Measurements from ENCODE around the gene C15orf62. TPM values are rescaled to one million over a fixed set of nuclear protein-coding genes. Genes with fewer than 3 reads are reported as not detected.

C15orf62 gene
- total RNA-seq (ENCODE audit: low replicate concordance) = under 0.01 TPM in 1 of 2 replicates, not detected in the other

GRCh38 chr15:40769274-40770146 lies at the start of gene C15orf62:
Gene C15orf62, plus strand, starts transcription at chr15:40769980. Its CDS starts 516 bp downstream, at chr15:40770496.

GRCh38 chr15:40754883-40755811 lies 14.6 kb upstream of the C15orf62 start, which contains the start of gene RMDN3:
Gene RMDN3, minus strand, starts transcription at chr15:40755254. Its CDS starts 471 bp downstream, at chr15:40754783.

GRCh38 chr15:40763801-40764628 lies 5.8 kb upstream of the C15orf62 start, which contains the start of gene GCHFR:
Gene GCHFR, plus strand, starts transcription at chr15:40764068. Its CDS starts 113 bp downstream, at chr15:40764181.

GRCh38 chr15:40807028-40807887 lies 37.5 kb downstream of the C15orf62 start, which contains the start of the genes DNAJC17 and ZFYVE19:
Gene DNAJC17, minus strand, starts transcription at chr15:40807473. Its CDS starts 27 bp downstream, at chr15:40807446.
Gene ZFYVE19, plus strand, starts transcription at chr15:40807089. Its CDS starts 501 bp downstream, at chr15:40807590.

Other genes starting within 250 kb of the C15orf62 start
- gene CCDC32, start 204.9 kb upstream of the C15orf62 start, total RNA-seq (ENCODE audit: low replicate concordance) = 10.2 and 20.2 TPM in 2 replicates
- 12.9 and 14.7 TPM in 2 replicates for gene RPUSD2, start 200.7 kb upstream of the C15orf62 start, total RNA-seq (ENCODE audit: low replicate concordance)
- 0.12 and 3.8 TPM in 2 replicates for gene KNL1, start 175.7 kb upstream of the C15orf62 start, total RNA-seq (ENCODE audit: low replicate concordance)
- gene RAD51, start 74.8 kb upstream of the C15orf62 start, total RNA-seq (ENCODE audit: low replicate concordance) = 0.70 and 3.2 TPM in 2 replicates
- 16.7 and 20.5 TPM in 2 replicates for gene RMDN3, start 14.7 kb upstream of the C15orf62 start, total RNA-seq (ENCODE audit: low replicate concordance)
- 1.5 and 2.5 TPM in 2 replicates for gene GCHFR, start 5.9 kb upstream of the C15orf62 start, total RNA-seq (ENCODE audit: low replicate concordance)
- 13.2 and 13.9 TPM in 2 replicates for gene ZFYVE19, start 37.1 kb downstream of the C15orf62 start, total RNA-seq (ENCODE audit: low replicate concordance)
- 15.6 and 30.9 TPM in 2 replicates for gene DNAJC17, start 37.5 kb downstream of the C15orf62 start, total RNA-seq (ENCODE audit: low replicate concordance)
- gene PPP1R14D, start 58.7 kb downstream of the C15orf62 start, total RNA-seq (ENCODE audit: low replicate concordance) = not detected in 2 replicates
- 0.23 TPM in 1 of 2 replicates, not detected in the other for gene SPINT1, start 74.1 kb downstream of the C15orf62 start, total RNA-seq (ENCODE audit: low replicate concordance)
- under 0.01 TPM in 1 of 2 replicates, not detected in the other for gene RHOV, start 104.3 kb downstream of the C15orf62 start, total RNA-seq (ENCODE audit: low replicate concordance)
- 36.3 and 54.9 TPM in 2 replicates for gene VPS18, start 124.5 kb downstream of the C15orf62 start, total RNA-seq (ENCODE audit: low replicate concordance)
- under 0.01 and 1.6 TPM in 2 replicates for gene DLL4, start 159.4 kb downstream of the C15orf62 start, total RNA-seq (ENCODE audit: low replicate concordance)
- 5.7 and 31.8 TPM in 2 replicates for gene CHAC1, start 183.5 kb downstream of the C15orf62 start, total RNA-seq (ENCODE audit: low replicate concordance)